ENCODE results near the gene NFATC1.

NFATC1 gene

DNA sequence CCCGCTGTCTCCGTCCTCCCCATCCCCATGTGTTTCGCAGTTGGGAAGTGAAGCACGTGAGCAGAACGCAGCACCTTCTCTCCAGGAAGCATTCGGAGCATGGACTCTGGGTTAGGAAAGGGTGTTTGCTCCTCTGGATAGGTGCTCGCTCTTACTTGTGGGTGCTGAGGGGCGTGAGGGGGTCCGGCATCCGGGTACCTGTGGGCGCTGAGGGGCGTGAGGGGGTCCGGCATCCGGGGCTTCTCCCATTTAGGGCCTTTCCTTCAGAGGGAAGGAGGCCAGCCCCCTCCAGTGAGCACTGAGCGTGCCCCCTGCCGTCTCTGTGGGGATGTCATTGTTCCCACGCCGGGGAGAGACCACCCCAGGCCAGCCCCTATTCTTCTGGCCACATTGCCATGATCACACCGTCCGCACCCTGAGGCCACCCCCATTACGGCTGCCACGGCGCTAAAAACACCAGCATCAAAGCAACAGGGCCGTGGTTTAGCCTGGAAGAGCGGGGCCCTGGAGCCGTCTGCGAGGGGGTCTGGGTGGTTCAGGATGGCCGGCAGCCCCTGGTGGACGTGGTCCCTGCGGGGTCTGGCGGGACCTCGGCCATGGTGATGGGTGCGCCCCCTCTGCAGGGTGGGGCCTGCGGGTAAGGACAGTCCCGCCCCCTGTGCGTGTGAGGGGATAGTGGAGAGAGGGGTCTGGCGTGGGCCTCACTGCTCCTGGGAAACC, 41.0 kb downstream of the NFATC1 start:
- Histone ChIP-seq H3K4me1 (ENCODE audit: control insufficient read depth, insufficient read depth, low read length, unreplicated experiment) (no peaks in the 10 kb centered on the region), H3K36me3 (ENCODE audit: insufficient read depth, low read length) (no peaks in the 10 kb centered on the region), H2AFZ (ENCODE audit: low read length, unreplicated experiment) (no peak overlapping the region), H3K79me2 (ENCODE audit: control insufficient read depth, insufficient read depth, low read length, unreplicated experiment) (no peaks in the 10 kb centered on the region), H3K27ac (ENCODE audit: low read depth, low read length) (no peak overlapping the region), H3K27me3 (ENCODE audit: insufficient read depth, low read length) (no peaks in the 10 kb centered on the region), H3K4me3 (ENCODE audit: low read depth, low read length) (no peak overlapping the region)

DNA sequence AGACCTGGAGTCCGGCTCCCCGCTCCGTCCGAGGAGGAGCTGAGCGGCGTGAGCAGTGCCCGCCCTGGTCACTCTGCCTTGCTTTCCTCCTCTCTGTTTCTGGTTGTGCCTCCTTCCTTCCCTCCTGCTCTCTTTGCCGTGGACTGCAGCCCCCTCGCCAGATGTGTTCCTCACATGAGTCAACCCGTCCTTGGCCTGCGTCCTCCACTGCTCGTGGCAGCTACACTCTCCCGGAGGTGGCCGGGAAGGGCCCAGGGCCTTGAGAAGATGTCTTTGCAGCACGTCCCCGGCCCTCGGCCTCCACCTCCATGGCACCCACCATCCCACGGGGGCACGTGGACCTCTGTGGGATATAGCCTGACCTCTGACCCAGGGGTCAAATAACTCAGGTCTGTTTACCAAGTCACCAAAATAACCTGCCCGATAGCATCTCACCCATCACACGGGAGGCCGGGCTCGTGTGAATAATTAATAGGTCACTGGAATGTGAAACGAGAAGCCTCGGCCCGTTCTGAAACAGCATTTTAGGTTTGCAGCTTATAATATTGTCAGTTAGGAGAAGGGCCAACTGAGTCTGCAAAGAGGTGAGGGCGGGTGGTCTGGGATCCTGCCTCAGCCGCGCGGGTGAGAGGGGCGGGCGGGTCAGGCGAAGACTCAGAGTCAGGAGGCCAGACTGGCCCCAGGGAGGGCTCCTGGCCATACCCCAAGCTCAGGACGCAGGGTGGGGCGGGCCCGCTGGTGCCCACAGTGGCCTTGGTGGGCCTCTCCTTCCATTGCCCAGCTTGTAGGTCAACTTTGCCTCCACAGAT, 42.6 kb downstream of the NFATC1 start:
- no peaks in the 10 kb centered on the region for H3K27me3 ChIP-seq (ENCODE audit: insufficient read depth, low read length)
- H2AFZ ChIP-seq (ENCODE audit: low read length, unreplicated experiment), result no peak overlapping the region
- no peak overlapping the region for H3K27ac ChIP-seq (ENCODE audit: low read depth, low read length)
- H3K79me2 ChIP-seq (ENCODE audit: control insufficient read depth, insufficient read depth, low read length, unreplicated experiment), result no peaks in the 10 kb centered on the region
- no peak overlapping the region for H3K4me3 ChIP-seq (ENCODE audit: low read depth, low read length)
- no peaks in the 10 kb centered on the region for H3K36me3 ChIP-seq (ENCODE audit: insufficient read depth, low read length)
- H3K4me1 ChIP-seq (ENCODE audit: control insufficient read depth, insufficient read depth, low read length, unreplicated experiment), result peaks cover 4% of the 10 kb centered on the region

DNA sequence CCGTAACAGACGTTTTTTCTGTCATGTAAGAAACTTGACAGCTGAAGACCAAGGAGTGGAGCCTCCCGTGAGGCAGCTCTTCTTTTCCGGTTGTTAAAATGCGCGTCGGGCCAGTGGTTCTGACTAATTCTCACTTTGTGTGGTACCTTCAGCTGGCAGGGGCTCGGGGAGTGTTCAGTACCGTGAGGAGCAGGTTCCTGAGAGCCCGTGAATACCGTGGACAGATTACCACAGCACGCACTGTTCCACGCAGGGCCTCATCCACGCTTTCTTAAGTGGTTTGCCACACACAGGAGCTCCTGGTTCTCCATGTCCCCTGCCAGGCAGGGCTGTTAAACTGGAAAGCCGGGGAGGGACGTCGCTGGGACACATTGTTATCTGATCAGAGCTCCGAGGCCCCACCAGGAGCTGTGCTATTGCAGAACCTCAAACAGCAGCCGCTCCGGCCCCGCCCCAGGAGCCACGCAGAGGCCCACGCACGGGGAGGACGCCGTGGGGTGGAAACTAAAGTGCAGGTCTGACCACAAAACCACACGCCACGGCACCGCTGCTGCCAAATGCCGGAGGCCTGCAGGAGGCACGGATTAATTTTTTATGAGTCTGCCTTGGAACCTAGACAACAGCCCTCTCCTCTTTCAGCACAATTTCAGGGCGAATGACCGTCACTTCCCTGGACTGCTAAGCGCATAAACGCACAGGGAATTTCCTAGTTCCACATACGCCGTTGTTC, 43.3 kb downstream of the NFATC1 start:
- no peaks in the 10 kb centered on the region for H3K36me3 ChIP-seq (ENCODE audit: insufficient read depth, low read length)
- no peak overlapping the region for H3K27ac ChIP-seq (ENCODE audit: low read depth, low read length)
- H2AFZ ChIP-seq (ENCODE audit: low read length, unreplicated experiment), result no peak overlapping the region
- no peak overlapping the region for H3K4me3 ChIP-seq (ENCODE audit: low read depth, low read length)
- H3K4me1 ChIP-seq (ENCODE audit: control insufficient read depth, insufficient read depth, low read length, unreplicated experiment), result peaks cover 4% of the 10 kb centered on the region
- no peaks in the 10 kb centered on the region for H3K27me3 ChIP-seq (ENCODE audit: insufficient read depth, low read length)
- H3K79me2 ChIP-seq (ENCODE audit: control insufficient read depth, insufficient read depth, low read length, unreplicated experiment), result no peaks in the 10 kb centered on the region

DNA sequence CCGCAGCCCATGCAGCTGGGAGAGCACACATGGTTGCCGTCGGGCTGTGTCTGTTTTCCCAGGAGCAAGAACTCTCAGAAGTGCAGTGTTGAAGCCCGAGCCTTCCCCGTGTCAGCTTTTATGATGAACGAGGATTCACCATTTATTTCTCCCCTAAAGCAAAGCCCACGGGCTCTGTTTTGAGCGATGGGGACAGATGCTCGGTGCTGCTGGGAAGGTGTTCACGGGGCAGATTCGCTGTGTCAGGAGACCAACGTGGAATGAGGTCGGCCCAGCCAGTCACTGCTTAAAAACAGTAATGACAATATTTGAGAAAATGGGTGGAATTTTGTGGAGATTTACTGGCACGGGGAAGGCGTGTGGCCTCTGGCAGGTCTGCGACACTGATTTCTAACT, 43.9 kb downstream of the NFATC1 start:
- no peaks in the 10 kb centered on the region for H3K79me2 ChIP-seq (ENCODE audit: control insufficient read depth, insufficient read depth, low read length, unreplicated experiment)
- no peak overlapping the region for H2AFZ ChIP-seq (ENCODE audit: low read length, unreplicated experiment)
- H3K36me3 ChIP-seq (ENCODE audit: insufficient read depth, low read length), result no peaks in the 10 kb centered on the region
- no peak overlapping the region for H3K4me3 ChIP-seq (ENCODE audit: low read depth, low read length)
- H3K27me3 ChIP-seq (ENCODE audit: insufficient read depth, low read length), result no peaks in the 10 kb centered on the region
- peaks cover 4% of the 10 kb centered on the region for H3K4me1 ChIP-seq (ENCODE audit: control insufficient read depth, insufficient read depth, low read length, unreplicated experiment)
- H3K27ac ChIP-seq (ENCODE audit: low read depth, low read length), result no peak overlapping the region

DNA sequence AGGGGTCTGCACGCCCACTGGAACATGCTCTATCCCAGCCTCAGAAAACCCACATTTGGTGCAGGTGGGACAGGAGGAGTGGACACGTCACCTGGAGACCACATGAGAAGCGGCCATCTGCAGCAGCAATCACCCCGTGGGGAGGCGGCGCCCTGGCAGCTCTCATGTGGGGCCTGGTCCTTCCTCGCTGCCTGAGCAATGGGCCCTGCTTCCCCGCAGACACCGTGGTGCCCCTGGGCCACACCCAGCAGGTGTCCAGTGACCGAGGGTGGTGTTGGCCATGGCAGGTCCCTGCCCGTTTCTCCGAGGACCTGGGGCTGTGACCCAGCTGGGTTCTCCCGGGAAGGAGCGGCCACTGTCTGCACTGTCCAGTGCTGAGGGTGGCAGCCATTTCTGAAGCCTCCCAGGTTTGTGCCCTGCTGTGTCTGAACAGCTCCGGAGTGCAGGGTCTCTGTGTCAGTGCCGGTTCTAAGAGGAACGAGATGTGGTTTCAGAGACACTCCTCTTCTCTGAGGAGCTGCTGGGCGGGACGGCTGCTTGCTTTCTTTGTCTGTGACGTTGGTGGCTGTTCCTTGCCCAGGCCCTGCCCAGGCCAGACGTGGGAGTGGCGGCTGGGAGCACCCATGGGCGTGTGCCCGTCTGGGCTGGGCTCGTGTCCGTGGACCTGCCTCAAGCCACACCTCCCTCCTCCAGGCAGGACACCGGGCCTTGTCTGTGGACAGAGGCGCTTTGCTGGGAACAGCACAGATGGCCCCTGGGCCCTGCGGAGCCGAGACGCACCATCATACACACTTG, 44.8 kb downstream of the NFATC1 start:
- no peaks in the 10 kb centered on the region for H3K36me3 ChIP-seq (ENCODE audit: insufficient read depth, low read length)
- H3K27ac ChIP-seq (ENCODE audit: low read depth, low read length), result no peak overlapping the region
- H3K4me1 ChIP-seq (ENCODE audit: control insufficient read depth, insufficient read depth, low read length, unreplicated experiment), result peaks cover 4% of the 10 kb centered on the region
- H2AFZ ChIP-seq (ENCODE audit: low read length, unreplicated experiment), result no peak overlapping the region
- no peak overlapping the region for H3K4me3 ChIP-seq (ENCODE audit: low read depth, low read length)
- no peaks in the 10 kb centered on the region for H3K79me2 ChIP-seq (ENCODE audit: control insufficient read depth, insufficient read depth, low read length, unreplicated experiment)
- H3K27me3 ChIP-seq (ENCODE audit: insufficient read depth, low read length), result no peaks in the 10 kb centered on the region

DNA sequence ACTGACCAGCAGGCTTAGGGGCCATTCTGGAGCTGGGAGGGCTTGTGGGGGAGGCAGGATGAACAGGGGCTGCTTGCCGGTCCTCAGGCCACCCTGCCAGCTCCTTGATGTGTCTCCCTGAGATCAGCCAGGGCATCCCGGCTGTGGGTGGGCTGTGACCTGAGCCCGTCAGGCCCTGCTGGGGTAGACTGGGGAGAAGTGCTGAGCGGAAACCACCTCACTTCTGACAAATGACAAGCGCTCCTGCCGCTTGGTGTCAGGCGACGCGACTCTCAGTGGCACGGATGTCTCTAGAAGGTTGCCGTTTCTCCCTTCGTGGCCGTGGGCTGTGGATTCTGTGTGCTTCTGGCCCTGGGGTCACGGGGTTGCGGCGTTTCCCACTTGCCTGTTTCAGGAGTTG, 45.7 kb downstream of the NFATC1 start:
- no peak overlapping the region for H2AFZ ChIP-seq (ENCODE audit: low read length, unreplicated experiment)
- no peaks in the 10 kb centered on the region for H3K27me3 ChIP-seq (ENCODE audit: insufficient read depth, low read length)
- no peak overlapping the region for H3K4me3 ChIP-seq (ENCODE audit: low read depth, low read length)
- H3K4me1 ChIP-seq (ENCODE audit: control insufficient read depth, insufficient read depth, low read length, unreplicated experiment), result peaks cover 4% of the 10 kb centered on the region
- no peaks in the 10 kb centered on the region for H3K36me3 ChIP-seq (ENCODE audit: insufficient read depth, low read length)
- H3K27ac ChIP-seq (ENCODE audit: low read depth, low read length), result no peak overlapping the region
- no peaks in the 10 kb centered on the region for H3K79me2 ChIP-seq (ENCODE audit: control insufficient read depth, insufficient read depth, low read length, unreplicated experiment)

DNA sequence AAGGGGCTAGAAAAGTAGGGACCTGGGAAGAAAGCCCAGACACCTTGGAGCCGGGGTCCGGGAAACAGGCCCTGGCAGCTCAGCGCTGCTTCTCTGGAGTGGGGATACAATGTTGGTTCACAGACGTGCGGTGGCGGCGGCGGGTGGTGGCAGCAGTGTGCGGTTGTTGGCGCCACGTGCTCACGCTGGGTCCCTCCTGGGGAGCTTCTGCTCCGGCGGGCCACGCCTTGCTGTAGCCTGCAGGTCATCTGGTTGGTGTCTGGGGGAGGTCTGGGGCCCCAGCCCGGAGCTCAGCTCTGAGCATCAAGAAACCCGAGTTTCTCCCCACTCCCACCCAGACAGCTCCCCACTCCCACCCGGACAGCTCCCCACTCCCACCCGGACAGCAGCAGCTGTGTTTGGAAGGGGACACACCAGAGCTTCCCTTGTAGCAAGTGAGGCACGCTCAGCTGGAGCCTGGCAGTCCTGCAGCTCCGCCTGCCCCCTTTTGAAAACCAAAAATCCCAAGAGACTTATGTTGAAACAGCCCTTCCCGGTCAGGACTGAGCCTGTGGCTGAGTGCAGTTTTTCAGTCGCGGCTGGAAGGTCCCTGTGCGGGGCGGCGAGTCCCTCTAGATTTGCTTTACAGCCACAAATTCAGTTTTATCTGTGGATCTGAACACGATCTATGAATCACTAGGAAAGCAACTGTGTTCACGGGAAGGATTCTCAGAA, 46.9 kb downstream of the NFATC1 start:
- Histone ChIP-seq H3K79me2 (ENCODE audit: control insufficient read depth, insufficient read depth, low read length, unreplicated experiment) (no peaks in the 10 kb centered on the region), H3K4me3 (ENCODE audit: low read depth, low read length) (no peak overlapping the region), H3K27ac (ENCODE audit: low read depth, low read length) (no peak overlapping the region), H2AFZ (ENCODE audit: low read length, unreplicated experiment) (no peak overlapping the region), H3K27me3 (ENCODE audit: insufficient read depth, low read length) (no peaks in the 10 kb centered on the region), H3K36me3 (ENCODE audit: insufficient read depth, low read length) (no peaks in the 10 kb centered on the region), H3K4me1 (ENCODE audit: control insufficient read depth, insufficient read depth, low read length, unreplicated experiment) (peaks cover 4% of the 10 kb centered on the region)

DNA sequence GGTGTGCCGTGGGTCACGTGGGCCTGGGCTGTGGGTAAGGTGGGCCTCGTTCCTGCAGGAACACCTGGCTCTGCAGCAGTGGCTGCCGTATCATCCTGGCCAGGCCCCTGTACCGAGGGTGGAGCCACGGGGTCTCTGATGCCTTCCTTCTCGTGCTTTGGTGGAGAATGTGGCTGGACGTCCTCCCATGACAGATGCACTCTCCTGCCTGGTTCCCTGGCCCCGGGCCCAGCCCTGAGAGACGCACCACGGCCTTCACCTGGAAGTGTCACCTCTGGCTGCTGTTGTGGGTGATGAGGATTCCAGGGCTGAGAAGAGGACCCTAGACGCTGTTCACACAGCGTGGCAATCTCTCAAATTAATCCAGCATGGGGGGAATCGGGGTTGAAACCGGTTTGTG, 49.5 kb downstream of the NFATC1 start:
- Histone ChIP-seq H3K27me3 (ENCODE audit: insufficient read depth, low read length) (no peaks in the 10 kb centered on the region), H3K4me1 (ENCODE audit: control insufficient read depth, insufficient read depth, low read length, unreplicated experiment) (peaks cover 4% of the 10 kb centered on the region), H3K79me2 (ENCODE audit: control insufficient read depth, insufficient read depth, low read length, unreplicated experiment) (no peaks in the 10 kb centered on the region), H2AFZ (ENCODE audit: low read length, unreplicated experiment) (no peak overlapping the region), H3K4me3 (ENCODE audit: low read depth, low read length) (no peak overlapping the region), H3K36me3 (ENCODE audit: insufficient read depth, low read length) (no peaks in the 10 kb centered on the region), H3K27ac (ENCODE audit: low read depth, low read length) (no peak overlapping the region)

DNA sequence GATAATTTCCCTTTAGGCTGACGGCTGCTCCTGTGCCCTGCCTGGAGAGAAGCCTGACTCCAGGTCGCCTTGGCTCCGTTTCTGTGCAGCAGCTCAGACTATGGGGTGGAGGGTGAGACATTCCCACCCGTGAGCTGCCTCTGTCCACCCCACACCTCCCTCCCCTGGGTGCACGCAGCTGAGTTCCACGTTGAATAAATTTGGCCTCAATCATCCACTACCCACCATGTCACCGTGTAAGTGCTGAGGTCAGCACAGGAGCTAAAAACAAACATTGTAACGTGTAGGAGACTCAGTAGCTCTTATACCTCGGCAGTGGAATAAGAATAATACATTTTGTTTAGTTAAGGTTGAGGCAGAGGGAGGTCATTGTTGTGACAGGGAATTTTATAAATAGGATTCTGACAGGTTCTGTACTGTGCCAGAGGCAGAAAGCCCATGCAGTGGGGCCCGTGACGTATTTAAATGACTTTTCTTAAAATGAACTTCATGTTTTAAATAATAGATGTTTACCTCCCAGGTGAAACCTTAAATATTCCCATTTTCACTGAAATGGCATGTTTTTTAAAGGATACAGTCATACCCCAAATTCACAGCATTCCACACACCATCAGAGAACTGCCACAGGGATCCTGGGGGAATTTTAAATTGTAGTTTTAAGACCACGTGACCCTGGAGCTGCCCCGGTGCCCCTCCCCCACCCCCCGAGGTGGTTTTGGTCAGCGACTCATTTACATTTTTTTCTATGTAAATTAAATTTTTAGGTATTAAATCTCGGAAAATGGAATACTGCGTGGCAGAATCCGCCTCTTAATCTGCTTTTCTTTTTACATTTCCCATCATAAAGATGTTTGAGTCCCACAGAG, 50.2 kb downstream of the NFATC1 start:
- Histone ChIP-seq H3K27me3 (ENCODE audit: insufficient read depth, low read length) (no peaks in the 10 kb centered on the region), H2AFZ (ENCODE audit: low read length, unreplicated experiment) (no peak overlapping the region), H3K27ac (ENCODE audit: low read depth, low read length) (no peak overlapping the region), H3K36me3 (ENCODE audit: insufficient read depth, low read length) (no peaks in the 10 kb centered on the region), H3K4me3 (ENCODE audit: low read depth, low read length) (no peak overlapping the region), H3K79me2 (ENCODE audit: control insufficient read depth, insufficient read depth, low read length, unreplicated experiment) (no peaks in the 10 kb centered on the region), H3K4me1 (ENCODE audit: control insufficient read depth, insufficient read depth, low read length, unreplicated experiment) (peaks cover 4% of the 10 kb centered on the region)

Measured in ACC112 (cell line).